HG02610 (cell line): Measurements from ENCODE around the gene SH2D5.

Source experiments
- ATAC-seq: cut with Tn5 transposase; IDR thresholded peaks from one replicate; pipeline ENCODE4 v1.9.1; 2021; ENCODE audit warnings: mild to moderate bottlenecking, moderate library complexity; ENCODE audit not compliant: unreplicated experiment

Gene SH2D5

GRCh38 chr1:20715406-20715805 lies 17.1 kb downstream of the SH2D5 start:
- no peak for ATAC-seq

- ATAC-seq, result no peak
These were observed 19.1 kb downstream of the SH2D5 start for GRCh38 chr1:20713440-20713839.

- ATAC-seq, result no peak
These were observed 20.3 kb downstream of the SH2D5 start for GRCh38 chr1:20712215-20712577.

GRCh38 chr1:20711285-20712214 lies 21.0 kb downstream of the SH2D5 start:
- no peak for ATAC-seq

- no peak for ATAC-seq
These were observed 21.8 kb downstream of the SH2D5 start for GRCh38 chr1:20710469-20711284.

- ATAC-seq, result no peak
These were observed 22.6 kb downstream of the SH2D5 start for GRCh38 chr1:20709868-20710267.

GRCh38 chr1:20708891-20709290 lies 23.6 kb downstream of the SH2D5 start:
- ATAC-seq, result no peak

GRCh38 chr1:20708057-20708456 lies 24.4 kb downstream of the SH2D5 start:
- no peak for ATAC-seq

GRCh38 chr1:20706841-20707240 lies 25.7 kb downstream of the SH2D5 start:
- ATAC-seq, result no peak

- ATAC-seq, result no peak
These were observed 27.2 kb downstream of the SH2D5 start for GRCh38 chr1:20705203-20705755.

- no peak for ATAC-seq
These were observed 27.9 kb downstream of the SH2D5 start for GRCh38 chr1:20704390-20705202.

- no peak for ATAC-seq
These were observed 29.3 kb downstream of the SH2D5 start for GRCh38 chr1:20703124-20703756.

GRCh38 chr1:20702416-20702815 lies 30.1 kb downstream of the SH2D5 start:
- no peak for ATAC-seq

GRCh38 chr1:20701847-20702246 lies 30.7 kb downstream of the SH2D5 start:
- ATAC-seq, result no peak

- ATAC-seq, result no peak
These were observed 31.1 kb downstream of the SH2D5 start for GRCh38 chr1:20701446-20701845.

- no peak for ATAC-seq
These were observed 31.8 kb downstream of the SH2D5 start for GRCh38 chr1:20700636-20701215.

GRCh38 chr1:20699558-20699957 lies 32.9 kb downstream of the SH2D5 start:
- ATAC-seq, result no peak

GRCh38 chr1:20698195-20698910 lies 34.1 kb downstream of the SH2D5 start:
- no peak for ATAC-seq

GRCh38 chr1:20697563-20697962 lies 34.9 kb downstream of the SH2D5 start:
- no peak for ATAC-seq
